HG02571 (cell line): ENCODE data around the gene MATN4.
"Not testable (repeated sequence)": the region's sequence is repeated elsewhere in the genome, so short reads cannot be mapped to it uniquely, and the experiment has no call there.

Experiments used
- ATAC-seq: cut with Tn5 transposase; IDR thresholded peaks from one replicate; pipeline ENCODE4 v1.9.1; 2021; ENCODE audit warnings: mild to moderate bottlenecking, moderate library complexity; ENCODE audit not compliant: unreplicated experiment

Gene MATN4

GRCh38 chr20:45308117-45308778 lies at the start of gene MATN4:
Gene MATN4 (minus strand): TSS chr20:45308299. CDS start chr20:45305582, 2,717 bp downstream.
- ATAC-seq: no peak

GRCh38 chr20:45355209-45356084 lies 47.3 kb upstream of the MATN4 start:
- no peak for ATAC-seq

GRCh38 chr20:45354423-45355208 lies 46.5 kb upstream of the MATN4 start:
- ATAC-seq: no peak

- no peak for ATAC-seq
Measured at GRCh38 chr20:45353746-45354145, 45.6 kb upstream of the MATN4 start.

GRCh38 chr20:45352729-45353128 lies 44.6 kb upstream of the MATN4 start:
- no peak for ATAC-seq

GRCh38 chr20:45350795-45351194 lies 42.7 kb upstream of the MATN4 start:
- ATAC-seq: not testable (repeated sequence)

- ATAC-seq: no peak
Measured at GRCh38 chr20:45350217-45350616, 42.1 kb upstream of the MATN4 start.

GRCh38 chr20:45347936-45348778 lies 40.1 kb upstream of the MATN4 start, which contains the start of gene SDC4:
Gene SDC4 (minus strand): TSS chr20:45348424. CDS start chr20:45348384, 40 bp downstream.
- no peak for ATAC-seq

- ATAC-seq: no peak
Measured at GRCh38 chr20:45347297-45347935, 39.3 kb upstream of the MATN4 start.

GRCh38 chr20:45346851-45347250 lies 38.8 kb upstream of the MATN4 start:
- ATAC-seq: no peak

- no peak for ATAC-seq
Measured at GRCh38 chr20:45346291-45346718, 38.2 kb upstream of the MATN4 start.

GRCh38 chr20:45345104-45345936 lies 37.2 kb upstream of the MATN4 start:
- ATAC-seq: no peak

- no peak for ATAC-seq
Measured at GRCh38 chr20:45344168-45344860, 36.2 kb upstream of the MATN4 start.

GRCh38 chr20:45343532-45344167 lies 35.6 kb upstream of the MATN4 start:
- ATAC-seq: no peak

- no peak for ATAC-seq
Measured at GRCh38 chr20:45342855-45343531, 34.9 kb upstream of the MATN4 start.

- no peak for ATAC-seq
Measured at GRCh38 chr20:45341939-45342854, 34.1 kb upstream of the MATN4 start.
